GM13977 (cell line): ENCODE measurements around the gene AKT1S1.

ENCODE experiments used
- DNase-seq: peaks from one replicate; pipeline ENCODE4 v3.0.0; 2012; ENCODE audit warnings: low spot score
- in situ Hi-C: fragments of 300-500 bp; cut with MboI; formaldehyde crosslinking; loops from one replicate; pipeline ENCODE4 v1.12.0; 2022; ENCODE audit warnings: low sequenced_read_pairs, low pct_unique_long_range_greater_than_20kb, mixed read lengths, inconsistent platforms; ENCODE audit not compliant: unreplicated experiment
- TF ChIP-seq, protein P1 (sequence below): IDR thresholded peaks from 2 replicates; pipeline ENCODE4 v1.5.1; 2012; ENCODE audit warnings: mild to moderate bottlenecking, control low read depth; ENCODE audit not compliant: insufficient read depth; ENCODE audit errors: extremely low read depth, missing control alignments

The AKT1S1 gene

GRCh38 chr19:49906879-49907564 is 29.9 kb upstream of the AKT1S1 start:
- TF ChIP-seq, protein P1, sequence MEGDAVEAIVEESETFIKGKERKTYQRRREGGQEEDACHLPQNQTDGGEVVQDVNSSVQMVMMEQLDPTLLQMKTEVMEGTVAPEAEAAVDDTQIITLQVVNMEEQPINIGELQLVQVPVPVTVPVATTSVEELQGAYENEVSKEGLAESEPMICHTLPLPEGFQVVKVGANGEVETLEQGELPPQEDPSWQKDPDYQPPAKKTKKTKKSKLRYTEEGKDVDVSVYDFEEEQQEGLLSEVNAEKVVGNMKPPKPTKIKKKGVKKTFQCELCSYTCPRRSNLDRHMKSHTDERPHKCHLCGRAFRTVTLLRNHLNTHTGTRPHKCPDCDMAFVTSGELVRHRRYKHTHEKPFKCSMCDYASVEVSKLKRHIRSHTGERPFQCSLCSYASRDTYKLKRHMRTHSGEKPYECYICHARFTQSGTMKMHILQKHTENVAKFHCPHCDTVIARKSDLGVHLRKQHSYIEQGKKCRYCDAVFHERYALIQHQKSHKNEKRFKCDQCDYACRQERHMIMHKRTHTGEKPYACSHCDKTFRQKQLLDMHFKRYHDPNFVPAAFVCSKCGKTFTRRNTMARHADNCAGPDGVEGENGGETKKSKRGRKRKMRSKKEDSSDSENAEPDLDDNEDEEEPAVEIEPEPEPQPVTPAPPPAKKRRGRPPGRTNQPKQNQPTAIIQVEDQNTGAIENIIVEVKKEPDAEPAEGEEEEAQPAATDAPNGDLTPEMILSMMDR = no peak
- in situ Hi-C loops = no loop called here
- no peak for DNase-seq

DNA sequence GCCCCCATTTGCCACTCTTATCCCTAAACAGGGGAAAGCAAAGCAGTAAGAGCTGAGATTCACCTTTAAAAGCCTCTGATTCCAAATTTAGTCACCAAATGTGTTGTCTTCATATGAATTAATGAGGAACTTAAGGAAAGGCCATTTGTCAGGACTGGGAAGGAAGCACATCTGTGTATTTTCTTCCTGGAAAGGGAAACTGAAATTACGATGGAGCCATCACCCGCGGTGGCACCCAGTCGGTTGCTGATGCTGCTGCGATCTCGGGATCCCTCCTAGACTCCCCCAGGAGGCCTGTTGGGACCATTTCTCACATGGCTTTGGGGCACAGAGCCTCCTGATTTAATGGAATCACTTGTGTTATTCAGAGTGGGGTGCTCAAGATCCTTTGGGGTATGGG is 27.0 kb upstream of the AKT1S1 start:
- DNase-seq = no peak
- TF ChIP-seq, protein P1 = no peak
- in situ Hi-C loops = no loop called here

- DNase-seq = peak; percentile 86
- in situ Hi-C loops = no loop called here
- TF ChIP-seq, protein P1 = no peak
Observed at GRCh38 chr19:49896863-49897621, 19.9 kb upstream of the AKT1S1 start, which contains the start of gene IL4I1. IL4I1 (minus strand) TSS chr19:49896887; CDS start chr19:49896160, 727 bp downstream.

GRCh38 chr19:49895566-49896297 is 18.6 kb upstream of the AKT1S1 start:
- TF ChIP-seq, protein P1 = no peak
- in situ Hi-C loops = no loop called here

DNA sequence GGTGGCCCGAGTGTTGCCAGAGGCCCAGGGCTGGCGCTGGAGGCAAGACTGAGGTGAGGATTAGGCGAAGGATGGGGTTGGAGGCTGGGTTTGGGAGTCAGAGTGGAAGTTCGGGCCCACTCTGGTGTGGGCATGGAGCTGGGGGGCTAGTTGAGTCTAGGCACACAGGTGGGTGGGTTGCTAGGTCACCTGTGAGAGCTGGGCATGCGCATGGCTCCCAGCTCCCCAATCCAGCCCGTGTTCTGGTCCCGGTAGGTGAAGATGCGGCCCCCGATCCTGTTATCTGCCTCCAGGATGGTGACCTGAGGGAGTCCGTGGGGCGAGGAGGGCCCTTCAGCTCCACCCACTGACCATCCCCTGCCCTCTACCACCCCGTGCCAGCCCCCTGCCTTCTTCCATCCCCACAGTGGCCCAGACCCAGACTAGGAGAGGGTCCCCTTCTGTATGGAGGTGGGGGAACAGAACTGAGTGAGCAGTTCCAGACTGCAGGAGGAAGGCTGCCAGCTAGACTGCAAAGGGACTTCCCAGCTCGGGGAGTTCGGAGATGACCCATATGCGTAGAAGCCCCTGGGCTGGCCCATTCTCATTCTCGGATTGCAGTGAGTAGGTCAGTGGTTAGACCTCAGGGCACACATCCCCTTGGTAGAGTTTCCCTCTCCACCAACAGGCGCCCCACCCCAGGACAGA is 17.9 kb upstream of the AKT1S1 start:
- TF ChIP-seq, protein P1 = no peak
- in situ Hi-C loops = no loop called here
- peak; percentile 75 for DNase-seq

More at GRCh38 chr19:49895566-49896297, 18.6 kb upstream of the AKT1S1 start:
- peak; percentile 68 for DNase-seq

GRCh38 chr19:49894011-49894664 is 17.0 kb upstream of the AKT1S1 start:
- in situ Hi-C loops = no loop called here
- no peak for DNase-seq
- TF ChIP-seq, protein P1 = no peak
